ENCODE measurements around the gene ROBO3.

ROBO3 gene, protein sequence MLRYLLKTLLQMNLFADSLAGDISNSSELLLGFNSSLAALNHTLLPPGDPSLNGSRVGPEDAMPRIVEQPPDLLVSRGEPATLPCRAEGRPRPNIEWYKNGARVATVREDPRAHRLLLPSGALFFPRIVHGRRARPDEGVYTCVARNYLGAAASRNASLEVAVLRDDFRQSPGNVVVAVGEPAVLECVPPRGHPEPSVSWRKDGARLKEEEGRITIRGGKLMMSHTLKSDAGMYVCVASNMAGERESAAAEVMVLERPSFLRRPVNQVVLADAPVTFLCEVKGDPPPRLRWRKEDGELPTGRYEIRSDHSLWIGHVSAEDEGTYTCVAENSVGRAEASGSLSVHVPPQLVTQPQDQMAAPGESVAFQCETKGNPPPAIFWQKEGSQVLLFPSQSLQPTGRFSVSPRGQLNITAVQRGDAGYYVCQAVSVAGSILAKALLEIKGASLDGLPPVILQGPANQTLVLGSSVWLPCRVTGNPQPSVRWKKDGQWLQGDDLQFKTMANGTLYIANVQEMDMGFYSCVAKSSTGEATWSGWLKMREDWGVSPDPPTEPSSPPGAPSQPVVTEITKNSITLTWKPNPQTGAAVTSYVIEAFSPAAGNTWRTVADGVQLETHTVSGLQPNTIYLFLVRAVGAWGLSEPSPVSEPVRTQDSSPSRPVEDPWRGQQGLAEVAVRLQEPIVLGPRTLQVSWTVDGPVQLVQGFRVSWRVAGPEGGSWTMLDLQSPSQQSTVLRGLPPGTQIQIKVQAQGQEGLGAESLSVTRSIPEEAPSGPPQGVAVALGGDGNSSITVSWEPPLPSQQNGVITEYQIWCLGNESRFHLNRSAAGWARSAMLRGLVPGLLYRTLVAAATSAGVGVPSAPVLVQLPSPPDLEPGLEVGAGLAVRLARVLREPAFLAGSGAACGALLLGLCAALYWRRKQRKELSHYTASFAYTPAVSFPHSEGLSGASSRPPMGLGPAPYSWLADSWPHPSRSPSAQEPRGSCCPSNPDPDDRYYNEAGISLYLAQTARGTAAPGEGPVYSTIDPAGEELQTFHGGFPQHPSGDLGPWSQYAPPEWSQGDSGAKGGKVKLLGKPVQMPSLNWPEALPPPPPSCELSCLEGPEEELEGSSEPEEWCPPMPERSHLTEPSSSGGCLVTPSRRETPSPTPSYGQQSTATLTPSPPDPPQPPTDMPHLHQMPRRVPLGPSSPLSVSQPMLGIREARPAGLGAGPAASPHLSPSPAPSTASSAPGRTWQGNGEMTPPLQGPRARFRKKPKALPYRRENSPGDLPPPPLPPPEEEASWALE (N-terminal part only)

DNA sequence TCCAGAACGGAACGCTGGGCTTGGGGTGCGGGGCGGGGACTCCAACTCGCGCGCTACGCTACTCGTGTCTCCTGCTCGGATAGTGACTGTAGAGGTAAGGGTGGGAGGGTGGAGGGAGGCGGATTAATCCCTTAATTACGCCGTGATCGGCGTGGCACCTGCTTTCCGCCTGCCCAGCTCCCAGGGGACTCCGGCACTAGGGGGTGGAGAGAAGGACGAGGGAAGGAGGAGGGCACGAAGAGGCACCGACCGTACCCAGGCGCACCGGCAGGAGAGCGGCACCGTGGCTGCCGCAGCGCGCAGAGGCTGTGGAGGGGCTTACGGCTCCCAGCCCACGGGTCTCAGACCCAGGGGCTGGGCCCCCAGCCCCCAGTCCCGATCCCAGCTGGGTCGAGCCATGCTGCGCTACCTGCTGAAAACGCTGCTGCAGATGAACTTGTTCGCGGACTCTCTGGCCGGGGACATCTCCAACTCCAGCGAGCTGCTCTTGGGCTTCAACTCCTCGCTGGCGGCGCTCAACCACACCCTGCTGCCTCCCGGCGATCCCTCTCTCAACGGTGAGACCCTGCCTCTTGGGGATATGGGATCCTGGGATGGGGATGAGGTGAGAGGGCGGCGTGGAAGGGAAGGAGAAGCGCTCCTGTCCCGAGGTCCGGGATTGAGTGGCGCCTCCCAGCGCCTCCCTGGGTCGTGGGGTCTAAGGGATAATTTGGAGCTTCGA is at the start of gene ROBO3:
TSS of gene ROBO3 (plus strand) at position 252 of the 721 bp plus-strand sequence. CDS start at position 398, 146 bp downstream.
- Histone ChIP-seq H3K4me3 (peak within 1 kb of the TSS; percentile 63), H3K27ac (no peak within 1 kb of the TSS)
- TF ChIP-seq, protein P1, sequence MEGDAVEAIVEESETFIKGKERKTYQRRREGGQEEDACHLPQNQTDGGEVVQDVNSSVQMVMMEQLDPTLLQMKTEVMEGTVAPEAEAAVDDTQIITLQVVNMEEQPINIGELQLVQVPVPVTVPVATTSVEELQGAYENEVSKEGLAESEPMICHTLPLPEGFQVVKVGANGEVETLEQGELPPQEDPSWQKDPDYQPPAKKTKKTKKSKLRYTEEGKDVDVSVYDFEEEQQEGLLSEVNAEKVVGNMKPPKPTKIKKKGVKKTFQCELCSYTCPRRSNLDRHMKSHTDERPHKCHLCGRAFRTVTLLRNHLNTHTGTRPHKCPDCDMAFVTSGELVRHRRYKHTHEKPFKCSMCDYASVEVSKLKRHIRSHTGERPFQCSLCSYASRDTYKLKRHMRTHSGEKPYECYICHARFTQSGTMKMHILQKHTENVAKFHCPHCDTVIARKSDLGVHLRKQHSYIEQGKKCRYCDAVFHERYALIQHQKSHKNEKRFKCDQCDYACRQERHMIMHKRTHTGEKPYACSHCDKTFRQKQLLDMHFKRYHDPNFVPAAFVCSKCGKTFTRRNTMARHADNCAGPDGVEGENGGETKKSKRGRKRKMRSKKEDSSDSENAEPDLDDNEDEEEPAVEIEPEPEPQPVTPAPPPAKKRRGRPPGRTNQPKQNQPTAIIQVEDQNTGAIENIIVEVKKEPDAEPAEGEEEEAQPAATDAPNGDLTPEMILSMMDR (IDR thresholded peaks at IDR 0.05) = no peak
- DNase-seq (ENCODE audit: low spot score) = peak; percentile 59

DNA sequence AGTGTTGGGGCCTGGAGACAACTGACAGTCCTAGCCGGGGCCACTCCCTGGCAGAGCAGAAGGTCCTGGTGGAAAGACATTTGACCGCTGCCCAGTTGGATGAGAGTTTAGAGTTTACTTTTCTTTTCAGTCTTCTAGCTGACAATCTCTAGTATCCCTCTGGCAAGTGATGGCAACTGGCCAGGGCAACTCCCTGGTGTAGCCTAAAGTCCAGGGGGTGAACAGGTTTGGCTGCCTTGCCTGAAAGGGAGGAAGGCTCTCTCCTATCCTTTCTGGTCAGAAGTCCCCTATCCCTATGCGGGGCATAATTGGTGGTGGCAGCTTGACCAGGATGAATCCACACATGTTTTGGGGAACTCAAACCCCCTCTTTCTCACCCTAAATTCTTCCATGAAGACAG is 48.2 kb upstream of the ROBO3 start:
- no peak for DNase-seq (ENCODE audit: low spot score)
- Histone ChIP-seq H3K4me3 (no peak overlapping the region), H3K27ac (no peak overlapping the region)
- TF ChIP-seq, protein P1 (IDR thresholded peaks at IDR 0.05) = no peak

DNA sequence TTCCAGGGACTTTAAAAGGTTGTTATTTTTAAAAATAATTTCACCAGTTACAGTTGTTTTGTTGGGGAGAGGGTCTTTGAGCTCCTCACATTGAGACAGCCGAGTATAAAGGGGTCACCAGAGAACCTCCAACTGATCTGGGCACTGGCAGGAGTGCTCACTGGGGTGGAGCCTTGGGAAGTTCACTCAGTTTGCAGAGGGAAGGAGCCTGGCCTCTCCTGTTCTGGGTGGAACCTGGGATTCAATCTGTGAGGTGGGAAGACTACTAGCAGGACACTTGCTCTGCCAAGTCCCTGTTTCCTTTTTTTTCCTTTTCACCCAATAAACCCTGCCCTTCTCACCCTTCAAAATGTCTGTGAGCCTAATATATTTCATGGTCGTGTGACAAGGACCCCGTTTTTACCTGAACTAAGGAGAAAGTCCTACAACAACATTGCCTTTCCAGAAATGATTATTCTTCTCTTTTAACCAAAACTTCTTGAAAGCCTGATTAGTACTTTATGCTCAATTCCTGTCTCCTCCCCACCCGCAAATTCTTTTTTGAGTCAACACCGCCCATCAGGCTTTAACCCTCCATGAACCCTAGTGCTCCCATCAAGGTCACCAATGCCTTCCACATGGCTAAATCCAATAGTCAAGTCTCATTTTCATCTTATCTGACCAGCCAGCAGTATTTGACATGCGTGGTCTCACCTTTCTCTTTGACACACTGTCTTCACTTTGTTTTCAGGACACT is 43.1 kb upstream of the ROBO3 start:
- TF ChIP-seq, protein P1 (IDR thresholded peaks at IDR 0.05) = no peak
- no peak overlapping the region for H3K4me3 ChIP-seq
- H3K27ac ChIP-seq = no peak overlapping the region
- no peak for DNase-seq (ENCODE audit: low spot score)

DNA sequence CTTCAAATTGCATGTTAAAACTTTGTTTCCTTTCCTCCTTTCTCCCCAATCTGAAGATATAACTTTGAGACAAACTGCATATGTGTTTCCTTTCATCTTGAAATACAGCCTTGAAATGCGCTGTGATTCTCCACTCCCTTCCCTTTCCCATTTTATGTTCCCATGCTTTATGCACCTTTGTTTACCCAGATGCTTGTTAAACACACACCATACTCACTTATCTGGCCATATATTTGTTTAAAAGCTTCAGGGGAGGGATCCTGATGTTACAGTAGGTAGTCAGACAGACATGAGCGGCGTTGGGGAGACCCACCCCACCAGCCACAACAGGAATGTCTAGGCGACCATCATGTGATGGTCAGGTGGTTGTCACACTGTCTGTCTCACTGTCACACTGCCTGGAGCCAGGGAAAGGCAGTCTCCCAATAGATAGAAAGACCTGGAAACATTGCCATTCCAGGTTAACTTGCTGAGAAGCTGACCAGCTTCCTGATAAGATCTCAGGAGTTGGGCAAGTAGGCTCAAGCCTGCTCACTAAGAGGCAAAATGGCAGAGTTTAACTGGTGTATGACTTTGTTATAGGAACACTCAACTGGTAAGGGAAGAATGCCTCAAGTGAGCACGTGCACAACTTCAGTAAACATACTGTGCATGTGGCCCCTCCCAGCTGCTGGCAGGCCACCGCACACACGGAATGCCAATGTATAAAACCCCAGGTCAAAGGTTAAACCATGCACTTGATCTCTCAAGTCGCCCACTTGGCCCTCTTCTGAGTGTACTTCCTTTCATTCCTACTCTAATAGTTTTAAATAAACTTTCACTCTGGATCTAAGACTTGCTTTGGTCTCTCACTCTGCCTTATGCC is 41.5 kb upstream of the ROBO3 start:
- Histone ChIP-seq H3K4me3 (no peak overlapping the region), H3K27ac (no peak overlapping the region)
- DNase-seq (ENCODE audit: low spot score) = no peak
- TF ChIP-seq, protein P1 (IDR thresholded peaks at IDR 0.05) = no peak

DNA sequence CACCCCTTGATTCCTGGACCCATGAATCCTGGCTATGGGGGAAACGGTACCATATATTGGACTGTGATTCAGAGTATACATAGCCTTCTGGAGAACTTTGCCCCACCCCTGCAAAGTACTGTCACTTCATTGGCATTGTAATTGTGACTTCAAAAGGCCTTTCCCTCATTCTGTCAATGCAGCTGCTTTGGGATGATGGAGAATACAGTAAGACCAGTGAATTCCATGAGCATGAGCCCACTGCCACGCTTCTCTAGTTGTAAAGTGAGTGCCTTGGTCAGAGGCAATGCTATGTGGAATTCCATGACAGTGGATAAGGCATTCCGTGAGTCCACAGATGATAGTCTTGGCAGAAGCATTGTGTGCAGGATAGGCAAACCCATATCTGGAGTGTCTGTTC is 39.4 kb upstream of the ROBO3 start:
- H3K27ac ChIP-seq = no peak overlapping the region
- no peak overlapping the region for H3K4me3 ChIP-seq
- no peak for DNase-seq (ENCODE audit: low spot score)
- TF ChIP-seq, protein P1 (IDR thresholded peaks at IDR 0.05) = no peak
